A549 treated with GW870086 at 1 μM for 4 hours (cell line): ENCODE data around the gene ZFYVE19. TPM values are rescaled to one million over a fixed set of nuclear protein-coding genes. Genes with fewer than 3 reads are reported as not detected.

Experiments
- total RNA-seq: library from RNA; stranded (reverse); fragments of 200-300 nt; extraction: Qiagen RNA extraction; gene quantifications from 5 replicates; pipeline ENCODE4 v1.2.3, GENCODE V29; 2022; ENCODE audit warnings: low read depth

ZFYVE19 gene, protein sequence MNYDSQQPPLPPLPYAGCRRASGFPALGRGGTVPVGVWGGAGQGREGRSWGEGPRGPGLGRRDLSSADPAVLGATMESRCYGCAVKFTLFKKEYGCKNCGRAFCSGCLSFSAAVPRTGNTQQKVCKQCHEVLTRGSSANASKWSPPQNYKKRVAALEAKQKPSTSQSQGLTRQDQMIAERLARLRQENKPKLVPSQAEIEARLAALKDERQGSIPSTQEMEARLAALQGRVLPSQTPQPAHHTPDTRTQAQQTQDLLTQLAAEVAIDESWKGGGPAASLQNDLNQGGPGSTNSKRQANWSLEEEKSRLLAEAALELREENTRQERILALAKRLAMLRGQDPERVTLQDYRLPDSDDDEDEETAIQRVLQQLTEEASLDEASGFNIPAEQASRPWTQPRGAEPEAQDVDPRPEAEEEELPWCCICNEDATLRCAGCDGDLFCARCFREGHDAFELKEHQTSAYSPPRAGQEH
- 15.2 to 18.6 TPM (median 17.4 TPM) in 5 replicates for total RNA-seq

DNA sequence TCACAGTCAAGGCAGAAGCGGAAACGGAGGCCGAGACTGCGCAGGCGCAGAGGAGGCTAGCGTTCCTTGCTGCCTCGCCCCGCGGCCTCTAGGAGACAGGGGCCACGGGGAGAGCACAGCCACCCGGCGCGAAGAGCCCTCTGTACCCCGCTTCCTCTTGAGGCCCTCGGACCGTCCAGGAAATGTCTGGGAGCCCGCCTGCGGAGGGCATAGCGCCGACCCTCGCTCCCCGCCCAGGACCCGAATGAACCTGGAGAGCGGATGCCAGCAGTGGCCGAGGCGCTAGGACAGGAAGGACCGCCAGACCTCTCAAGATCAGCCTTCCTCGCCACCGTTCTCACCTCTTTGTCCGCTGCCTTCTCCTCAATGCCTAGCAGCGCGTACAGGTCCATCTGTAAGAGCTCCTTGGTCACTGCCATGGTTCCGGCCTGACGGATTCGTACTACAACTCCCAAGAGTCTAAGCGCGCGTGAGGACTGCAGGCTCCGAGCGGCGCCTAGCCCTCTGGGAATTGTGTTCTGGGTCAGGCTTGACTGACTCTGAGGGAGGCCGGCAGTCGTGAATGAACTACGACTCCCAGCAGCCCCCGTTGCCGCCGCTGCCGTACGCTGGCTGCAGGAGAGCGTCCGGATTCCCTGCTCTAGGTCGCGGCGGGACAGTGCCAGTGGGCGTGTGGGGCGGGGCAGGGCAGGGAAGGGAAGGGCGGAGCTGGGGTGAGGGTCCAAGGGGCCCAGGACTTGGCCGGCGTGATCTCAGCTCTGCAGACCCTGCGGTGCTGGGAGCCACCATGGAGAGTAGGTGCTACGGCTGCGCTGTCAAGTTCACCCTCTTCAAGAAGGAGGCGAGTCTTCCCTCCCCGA lies at the start of gene ZFYVE19, which contains the start of gene DNAJC17:
Gene ZFYVE19 (plus strand): TSS at position 62 of the 860 bp plus-strand sequence. CDS start 501 bp downstream, at position 563.
Gene DNAJC17 (minus strand): TSS at position 446 of the 860 bp plus-strand sequence. CDS start 27 bp downstream, at position 419.

DNA sequence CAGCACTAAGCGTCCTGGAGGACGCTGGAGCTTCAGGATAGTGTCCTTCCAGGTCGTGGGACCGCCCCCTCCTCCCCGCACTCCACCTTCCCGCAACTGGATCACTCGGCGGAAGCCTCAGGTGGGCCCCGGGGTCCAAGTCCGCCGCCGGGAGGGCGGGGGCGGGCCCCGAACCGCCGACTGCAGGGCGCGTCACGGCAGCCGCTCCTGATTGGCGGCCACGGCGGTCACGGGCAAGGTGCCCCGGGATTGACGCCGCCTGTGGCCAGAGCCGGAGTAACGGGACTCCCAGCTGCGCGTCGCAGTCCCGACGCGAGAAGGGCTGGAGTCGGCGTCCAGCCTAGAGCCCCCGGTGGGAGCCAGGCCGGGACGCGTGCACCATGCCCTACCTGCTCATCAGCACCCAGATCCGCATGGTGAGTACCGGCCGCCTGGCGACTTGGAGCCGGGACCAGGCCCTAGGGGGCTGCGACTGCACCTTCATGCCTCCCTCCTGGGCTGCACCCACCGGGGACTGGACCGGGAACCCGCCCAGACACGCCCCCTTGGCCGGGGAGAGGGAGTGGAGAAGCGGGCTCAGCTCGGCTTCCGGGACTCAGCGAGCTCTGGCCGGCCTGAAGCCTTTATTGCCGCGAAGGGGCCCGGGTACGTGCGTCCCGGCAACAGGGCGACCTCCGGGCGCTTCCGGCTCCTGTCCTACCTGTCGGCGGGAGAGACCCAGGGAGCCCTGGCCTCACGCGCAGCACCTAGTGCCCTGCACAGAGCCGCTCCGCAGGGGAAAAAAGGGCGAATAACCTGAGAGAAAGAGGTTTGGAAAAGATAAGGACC lies 42.9 kb upstream of the ZFYVE19 start, which contains the start of gene GCHFR:
Gene GCHFR (plus strand): TSS at position 268 of the 828 bp plus-strand sequence. CDS start 113 bp downstream, at position 381.

DNA sequence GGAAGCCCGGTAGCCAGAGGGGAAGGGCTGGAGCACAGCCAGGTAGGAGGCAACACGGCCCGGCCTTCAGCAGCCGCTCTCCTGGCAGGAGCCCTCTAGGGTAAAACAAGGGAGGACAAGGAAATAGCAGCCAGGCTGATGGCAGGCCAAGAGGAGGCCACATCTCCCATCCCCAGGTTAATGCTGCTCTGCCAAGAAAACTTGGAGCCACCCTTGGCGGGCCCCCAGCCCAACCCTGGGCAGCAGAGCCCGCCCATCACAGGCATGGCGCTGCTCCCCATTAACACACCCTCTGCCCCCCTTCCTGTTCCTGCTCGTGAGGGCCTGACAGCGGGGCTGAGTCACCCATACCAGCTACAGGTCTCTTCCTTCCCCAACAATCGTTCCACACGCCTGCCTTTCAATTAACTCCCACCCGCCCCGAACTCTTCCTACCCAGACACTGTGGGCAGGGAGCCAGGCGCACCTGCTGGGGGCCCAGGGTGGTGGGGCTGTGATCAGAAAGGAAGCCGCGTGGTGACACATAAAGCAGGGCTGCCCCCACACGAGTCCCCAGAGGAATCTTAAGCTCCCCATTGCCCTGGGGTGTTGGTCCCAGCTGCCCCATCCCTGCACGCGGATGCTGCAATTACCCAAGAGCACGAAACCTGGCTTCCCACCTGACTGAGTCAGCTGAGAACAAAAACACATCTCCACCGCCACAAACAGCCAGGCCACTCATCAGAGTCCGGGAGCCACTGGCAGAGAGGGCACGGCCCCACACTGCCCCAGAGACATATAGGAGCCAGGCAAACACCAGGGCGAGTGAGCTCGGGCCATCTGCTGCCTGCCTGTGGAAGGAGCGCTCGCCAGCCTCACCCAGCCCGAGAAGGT lies 37.4 kb upstream of the ZFYVE19 start, which contains the start of gene C15orf62:
Gene C15orf62 (plus strand): TSS at position 707 of the 873 bp plus-strand sequence. CDS start 516 bp downstream, outside the sequence.

DNA sequence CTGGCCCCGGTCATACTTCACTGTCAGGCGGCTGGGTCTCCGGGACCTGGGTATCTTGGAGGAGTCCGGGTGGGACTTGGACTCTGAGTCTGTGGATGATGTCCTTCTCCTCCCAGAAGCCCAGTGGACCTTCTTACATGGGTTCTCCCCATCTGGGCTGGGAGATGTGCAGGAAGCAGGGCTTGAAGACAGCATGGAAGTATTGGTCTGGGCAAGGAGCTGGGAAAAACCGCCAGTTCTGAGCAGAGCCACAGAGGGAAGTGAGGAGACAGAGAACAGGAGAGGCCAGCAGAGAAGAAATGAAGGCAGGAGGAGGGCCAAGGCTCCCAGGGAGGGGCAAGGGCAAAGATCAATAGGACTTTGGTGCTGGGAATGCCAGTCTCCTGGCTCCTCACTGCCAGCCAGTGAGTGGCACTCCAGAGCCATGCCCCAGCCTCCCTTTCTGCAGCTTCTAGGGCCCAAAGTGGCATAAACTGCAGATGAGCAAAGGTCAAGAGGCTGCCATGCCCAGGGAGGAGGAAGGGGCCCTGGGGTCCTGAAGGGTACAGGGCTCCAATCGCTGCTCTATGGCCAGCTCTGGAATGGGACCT lies 21.7 kb downstream of the ZFYVE19 start, which contains the start of gene PPP1R14D:
Gene PPP1R14D (minus strand): TSS at position 262 of the 590 bp plus-strand sequence. CDS start 67 bp downstream, at position 195.

DNA sequence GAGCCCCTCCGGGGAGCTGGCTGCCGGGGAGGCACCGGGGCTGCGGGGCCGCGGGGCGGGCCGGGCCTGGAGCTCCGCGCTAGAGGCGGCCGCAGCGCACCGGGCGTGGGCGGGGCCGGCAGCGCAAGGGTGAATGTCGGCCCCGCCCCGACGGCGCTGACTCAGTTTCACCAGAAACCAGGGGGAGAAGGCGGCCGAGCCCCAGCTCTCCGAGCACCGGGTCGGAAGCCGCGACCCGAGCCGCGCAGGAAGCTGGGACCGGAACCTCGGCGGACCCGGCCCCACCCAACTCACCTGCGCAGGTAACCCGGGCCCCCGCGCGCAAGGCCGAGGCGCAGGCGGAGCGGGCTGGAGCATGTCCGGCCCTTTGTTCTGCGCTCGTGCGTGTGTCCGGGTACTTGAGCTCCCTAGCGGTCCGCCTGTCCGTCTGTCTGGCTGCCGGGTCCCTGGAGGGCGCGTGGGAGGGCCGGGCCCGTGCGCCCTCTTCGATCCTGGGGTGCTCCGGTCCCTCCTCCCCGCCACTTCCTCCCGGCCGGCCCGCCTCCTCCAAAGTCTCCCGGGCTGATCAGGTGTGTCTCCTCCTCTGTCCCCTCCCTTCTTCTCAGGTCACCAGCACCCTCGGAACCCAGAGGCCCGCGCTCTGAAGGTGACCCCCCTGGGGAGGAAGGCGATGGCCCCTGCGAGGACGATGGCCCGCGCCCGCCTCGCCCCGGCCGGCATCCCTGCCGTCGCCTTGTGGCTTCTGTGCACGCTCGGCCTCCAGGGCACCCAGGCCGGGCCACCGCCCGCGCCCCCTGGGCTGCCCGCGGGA lies 37.2 kb downstream of the ZFYVE19 start, which contains the start of gene SPINT1:
Gene SPINT1 (plus strand): TSS at position 164 of the 811 bp plus-strand sequence. CDS start 507 bp downstream, at position 671.

Other genes starting within 250 kb of the ZFYVE19 start
- gene CCDC32, start 242.0 kb upstream of the ZFYVE19 start, total RNA-seq = 13.7 to 25.9 TPM (median 16.0 TPM) in 5 replicates
- gene RPUSD2, start 237.8 kb upstream of the ZFYVE19 start, total RNA-seq = 13.1 to 16.3 TPM (median 14.8 TPM) in 5 replicates
- gene KNL1, start 212.8 kb upstream of the ZFYVE19 start, total RNA-seq = 4.2 to 8.1 TPM (median 6.9 TPM) in 5 replicates
- gene RAD51, start 111.9 kb upstream of the ZFYVE19 start, total RNA-seq = 17.1 to 23.6 TPM (median 18.8 TPM) in 5 replicates
- 21.5 to 23.7 TPM (median 23.1 TPM) in 5 replicates for gene RMDN3, start 51.8 kb upstream of the ZFYVE19 start, total RNA-seq
- 7.1 to 9.0 TPM (median 7.4 TPM) in 5 replicates for gene GCHFR, start 43.0 kb upstream of the ZFYVE19 start, total RNA-seq
- gene C15orf62, start 37.1 kb upstream of the ZFYVE19 start, total RNA-seq = 0.07 to 0.09 TPM in 2 of 5 replicates, not detected in the others
- 17.1 to 26.9 TPM (median 24.7 TPM) in 5 replicates for gene DNAJC17, start 384 bp downstream of the ZFYVE19 start, total RNA-seq
- 0.24 to 0.41 TPM in 2 of 5 replicates, not detected in the others for gene PPP1R14D, start 21.6 kb downstream of the ZFYVE19 start, total RNA-seq
- gene SPINT1, start 37.0 kb downstream of the ZFYVE19 start, total RNA-seq = 0.67 to 1.4 TPM (median 0.78 TPM) in 5 replicates
- 5.5 to 7.3 TPM (median 7.1 TPM) in 5 replicates for gene RHOV, start 67.1 kb downstream of the ZFYVE19 start, total RNA-seq
- 20.3 to 25.2 TPM (median 25.0 TPM) in 5 replicates for gene VPS18, start 87.4 kb downstream of the ZFYVE19 start, total RNA-seq
- gene DLL4, start 122.3 kb downstream of the ZFYVE19 start, total RNA-seq = 1.1 to 2.0 TPM (median 1.2 TPM) in 5 replicates
- gene CHAC1, start 146.4 kb downstream of the ZFYVE19 start, total RNA-seq = 4.9 to 10.0 TPM (median 6.1 TPM) in 5 replicates